HG02973 (cell line): ENCODE results near the gene LYRM2.

Experiments used
- ATAC-seq: cut with Tn5 transposase; IDR thresholded peaks from one replicate; pipeline ENCODE4 v1.9.1; 2021; ENCODE audit warnings: moderate library complexity; ENCODE audit not compliant: unreplicated experiment

The LYRM2 gene

DNA sequence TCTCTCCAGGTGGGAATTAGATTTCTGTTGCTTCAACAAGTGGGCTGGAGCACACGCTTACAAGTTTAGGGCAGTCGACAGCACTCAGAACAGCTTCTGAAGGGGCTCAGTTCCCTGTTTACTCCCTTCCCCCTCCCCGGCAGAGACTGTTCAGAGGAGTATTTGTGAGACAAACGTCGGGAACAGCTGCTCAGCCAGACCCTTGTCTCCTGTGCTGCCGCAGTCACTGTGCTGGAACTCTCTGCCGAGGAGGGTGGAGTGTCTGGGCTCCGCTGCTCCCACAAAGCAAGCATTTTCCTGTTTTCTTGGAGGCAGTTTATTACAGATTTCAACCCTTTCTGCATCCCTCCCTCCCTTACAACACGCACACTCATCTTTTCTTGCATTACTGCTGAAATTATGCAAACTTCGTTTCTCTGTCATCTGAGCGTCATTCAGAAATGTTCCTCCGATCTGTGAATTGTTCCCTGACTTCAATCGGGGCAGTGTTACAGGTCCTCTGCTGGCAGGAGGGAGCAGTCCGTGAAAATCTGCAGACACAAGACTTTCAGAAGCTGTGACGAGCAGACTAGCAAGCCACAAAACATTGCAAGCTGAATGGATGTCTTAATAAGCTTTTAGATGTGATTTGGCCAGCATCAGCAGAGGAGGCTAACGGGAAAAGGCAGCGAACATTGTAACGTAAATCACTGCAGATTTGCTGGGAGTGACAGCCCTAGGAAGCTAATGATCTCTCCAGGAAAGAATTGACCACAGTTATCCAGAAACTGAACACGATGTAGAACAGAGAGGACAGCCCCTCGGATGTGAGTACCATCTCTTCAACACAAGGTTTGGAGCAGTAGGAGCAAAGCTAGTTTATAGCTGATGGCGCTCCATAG, 76.2 kb downstream of the LYRM2 start:
- no peak for ATAC-seq

DNA sequence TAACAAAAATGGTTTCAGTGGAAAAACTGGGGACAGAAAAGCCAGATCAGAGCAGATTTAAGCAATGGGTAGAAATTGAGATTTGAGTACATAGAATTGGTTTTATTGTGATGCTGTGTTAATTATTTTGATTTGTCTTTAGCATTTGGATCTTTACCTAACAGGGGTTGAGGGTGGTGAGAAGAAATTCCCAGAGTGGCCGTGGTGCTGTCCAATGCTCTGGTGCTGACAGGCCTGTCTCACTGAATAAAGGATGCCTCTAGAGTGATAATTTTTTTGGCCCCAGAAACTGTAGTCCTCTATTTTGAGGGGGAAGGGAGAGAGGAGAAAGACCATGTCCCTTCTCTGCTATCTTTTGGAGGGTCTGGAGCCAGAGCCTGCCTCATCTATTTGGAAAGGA, 79.1 kb downstream of the LYRM2 start:
- no peak for ATAC-seq

DNA sequence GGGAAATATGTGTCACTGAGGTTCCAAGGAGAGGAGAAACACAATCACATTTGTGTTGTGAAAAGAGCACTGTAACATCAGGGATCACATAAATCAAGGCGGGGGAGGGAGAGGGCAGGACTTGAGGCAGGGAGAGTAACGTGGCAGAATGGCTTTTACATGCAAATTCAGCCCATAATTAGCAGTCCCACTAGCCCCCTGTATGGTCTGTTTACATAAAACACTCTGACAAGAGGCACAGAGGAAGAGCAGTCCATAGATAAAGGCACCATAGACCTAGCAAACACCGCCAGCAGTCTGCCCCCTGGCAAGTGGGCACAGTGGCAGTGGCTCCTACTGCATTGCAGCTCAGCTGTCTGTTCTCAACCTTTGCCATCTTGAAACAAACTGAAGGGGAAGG, 82.7 kb downstream of the LYRM2 start:
- ATAC-seq = no peak

DNA sequence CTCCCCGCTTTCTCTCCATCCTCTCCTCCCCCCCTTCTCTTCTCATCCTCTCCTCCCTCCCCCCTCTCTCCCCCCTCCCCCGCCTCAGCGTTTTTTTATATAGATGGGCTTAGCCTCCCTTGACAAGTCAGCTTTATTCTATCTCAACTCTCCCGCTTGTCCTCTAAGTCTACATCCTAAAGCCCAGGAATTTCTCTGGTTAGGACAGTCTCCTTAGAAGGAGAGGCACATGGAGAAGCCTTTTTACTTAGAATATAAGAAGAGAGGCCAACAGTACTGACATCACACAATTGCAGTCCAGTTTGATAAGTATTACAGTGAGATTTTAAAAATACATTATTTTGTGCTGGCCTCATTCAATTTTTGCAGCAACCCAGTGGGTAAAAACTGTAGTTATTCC, 83.5 kb downstream of the LYRM2 start:
- ATAC-seq = no peak

DNA sequence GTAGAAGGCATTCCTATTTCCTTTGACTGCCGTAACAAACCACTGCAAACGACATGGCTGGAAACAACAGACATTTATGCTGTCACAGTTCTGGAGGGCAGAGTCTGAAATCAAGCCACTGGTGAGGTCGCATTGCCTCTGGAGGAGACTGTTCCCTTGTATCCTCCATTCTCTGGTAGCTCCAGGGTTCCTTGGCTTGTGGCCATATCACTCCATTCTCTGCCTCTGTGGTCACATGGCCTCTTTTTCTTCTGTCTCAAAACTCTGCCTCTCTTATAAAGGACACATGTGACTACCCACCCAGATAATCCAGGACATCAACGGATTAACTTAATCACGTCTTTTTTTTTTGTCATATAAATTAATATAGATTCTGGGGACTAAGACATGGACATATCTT, 84.4 kb downstream of the LYRM2 start:
- ATAC-seq = no peak

DNA sequence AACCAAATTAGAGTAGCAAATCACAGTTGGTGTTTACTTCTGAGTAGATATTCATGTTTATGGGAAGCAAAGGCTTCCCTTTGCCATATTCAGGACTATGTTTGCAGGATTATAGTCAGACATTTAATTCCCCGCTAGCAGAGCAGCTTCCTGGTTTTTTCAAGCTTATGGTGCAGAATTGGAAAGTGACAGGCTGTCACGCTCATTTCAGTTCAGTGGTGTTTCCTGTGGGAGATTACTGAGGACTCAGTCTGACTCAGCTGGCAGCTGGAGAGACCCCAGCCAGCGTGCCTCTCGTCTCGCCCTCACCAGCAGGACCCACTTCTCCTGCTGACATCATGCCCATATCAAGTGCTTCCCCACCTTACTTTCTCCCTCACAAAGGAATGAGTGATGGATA, 85.1 kb downstream of the LYRM2 start:
- ATAC-seq = no peak

DNA sequence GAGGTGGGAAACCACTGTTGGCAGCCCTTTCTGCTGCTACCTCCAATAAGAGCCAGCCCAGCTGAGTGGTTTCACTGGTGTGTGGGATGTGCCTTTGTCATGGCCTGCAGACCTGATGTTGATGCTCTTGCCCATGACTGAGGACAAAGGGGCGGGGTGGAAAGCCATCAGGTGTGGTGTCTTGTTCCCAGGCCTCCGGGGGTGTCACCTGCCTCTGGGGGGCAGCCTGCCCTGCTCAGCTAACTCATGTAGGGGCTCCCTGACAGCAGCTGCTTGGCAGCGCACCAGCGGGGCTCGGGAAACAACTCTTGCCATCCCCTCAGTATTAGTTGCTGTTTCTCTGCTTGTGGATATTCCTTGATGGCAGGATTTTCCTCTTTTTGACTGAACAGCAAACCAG, 91.3 kb downstream of the LYRM2 start:
- ATAC-seq = no peak

DNA sequence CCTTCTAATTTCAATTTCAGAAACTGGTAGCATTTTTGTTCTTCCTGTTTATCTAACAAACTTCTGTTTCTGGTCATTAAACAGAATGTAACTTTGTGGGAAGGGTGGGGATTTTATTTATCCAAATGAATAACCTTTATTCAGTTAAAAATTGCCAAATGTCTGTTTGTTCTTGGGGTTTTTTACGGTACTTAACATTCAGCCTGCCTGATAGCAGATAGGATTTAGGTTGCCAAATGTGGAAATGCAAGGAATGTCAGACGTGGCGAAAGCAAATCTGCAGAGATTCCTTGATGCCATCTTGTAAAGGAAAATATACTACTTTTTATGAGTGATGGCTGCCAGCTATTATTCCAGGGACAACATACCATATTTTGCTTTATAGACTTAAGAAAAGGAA, 95.7 kb downstream of the LYRM2 start:
- no peak for ATAC-seq

DNA sequence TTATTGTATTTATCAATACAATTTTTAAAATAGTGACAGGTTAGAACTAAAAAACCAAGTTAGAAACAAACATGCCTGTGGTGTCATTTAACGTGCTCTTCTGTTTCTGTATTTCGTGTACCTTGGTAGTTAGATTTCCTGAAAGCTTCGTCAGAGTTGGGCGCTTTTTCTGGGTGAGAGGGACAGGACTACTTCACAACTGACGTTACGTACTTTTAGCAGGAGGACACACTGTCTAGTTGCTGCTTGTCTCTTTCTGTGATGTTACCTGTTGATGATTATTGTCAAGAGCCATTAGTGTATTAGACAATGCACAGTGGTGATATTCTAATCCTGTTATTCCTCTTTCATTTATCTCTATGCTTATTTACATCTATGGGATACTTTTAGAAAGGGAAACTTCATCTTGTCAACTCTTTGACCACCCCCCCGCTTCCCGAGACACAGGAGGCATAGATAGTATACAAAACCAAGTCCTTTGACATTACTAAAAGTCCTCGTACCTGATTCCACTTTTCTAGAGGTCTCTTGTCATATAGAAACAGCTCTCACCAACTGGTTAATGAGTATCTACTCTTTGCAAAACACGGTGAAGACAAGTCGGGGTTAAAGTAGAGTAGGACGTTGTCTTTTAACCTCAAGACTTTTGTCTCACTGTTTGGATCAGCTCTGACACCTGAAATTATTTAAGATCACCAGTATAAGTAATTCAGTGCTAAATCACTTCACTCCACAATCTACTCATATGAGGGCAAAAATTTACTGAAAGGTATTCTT, 96.3 kb downstream of the LYRM2 start:
- ATAC-seq = no peak

DNA sequence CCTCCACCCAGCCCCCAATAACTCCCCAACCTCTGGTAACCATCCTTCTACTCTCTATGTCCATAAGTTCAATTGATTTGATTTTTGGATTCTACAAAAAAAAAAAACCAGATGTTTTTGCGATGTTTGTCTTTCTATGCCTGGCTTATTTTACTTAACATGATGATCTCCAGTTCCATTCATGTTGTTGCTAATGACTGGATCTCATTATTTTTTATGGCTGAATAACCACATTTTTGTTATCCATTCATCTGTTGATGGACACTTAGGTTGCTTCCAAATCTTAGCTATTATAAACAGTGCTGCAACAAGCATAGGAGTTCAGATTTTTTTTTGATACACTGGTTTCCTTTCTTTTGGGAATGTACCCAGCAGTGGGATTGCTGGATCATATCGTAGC, 98.8 kb downstream of the LYRM2 start:
- no peak for ATAC-seq

DNA sequence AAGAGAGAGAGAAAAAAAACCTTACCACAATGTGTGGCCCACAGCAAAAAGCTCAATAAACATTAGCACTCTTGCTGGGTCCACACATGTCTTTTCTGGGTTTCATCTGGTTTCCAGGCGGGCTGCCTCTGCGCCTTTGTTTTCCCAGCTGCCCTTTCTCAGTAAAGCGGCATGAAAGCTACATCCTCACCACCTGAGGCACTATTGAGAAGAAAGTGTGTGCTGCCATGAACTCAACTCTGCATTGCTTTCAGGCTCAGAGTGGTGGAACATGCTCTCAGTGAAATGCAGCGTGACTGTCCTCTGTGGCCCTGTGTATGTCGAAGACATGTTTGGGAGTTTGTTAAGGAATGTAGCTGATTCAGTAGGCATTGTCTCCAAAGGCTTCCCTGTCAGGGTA, 102.3 kb downstream of the LYRM2 start:
- no peak for ATAC-seq

DNA sequence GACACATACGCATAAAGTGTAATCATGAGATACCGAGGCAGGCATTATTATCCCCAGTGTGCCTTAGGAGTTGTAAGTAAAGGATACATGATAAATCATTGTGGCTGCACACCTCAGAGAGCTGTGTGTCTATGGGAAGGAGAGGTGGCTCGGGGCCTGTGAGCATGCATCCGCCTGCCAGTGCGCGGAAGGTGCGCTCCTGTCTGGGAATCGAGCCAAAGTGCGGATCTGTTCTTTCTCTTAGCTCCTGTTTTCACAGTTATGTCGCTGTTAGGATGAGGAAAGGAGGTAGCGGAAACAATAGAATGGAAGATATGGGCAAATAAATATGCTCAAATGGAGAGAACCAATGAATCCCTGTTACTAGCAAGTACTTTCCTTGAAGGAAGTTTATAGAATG, 107.6 kb downstream of the LYRM2 start:
- ATAC-seq = no peak

DNA sequence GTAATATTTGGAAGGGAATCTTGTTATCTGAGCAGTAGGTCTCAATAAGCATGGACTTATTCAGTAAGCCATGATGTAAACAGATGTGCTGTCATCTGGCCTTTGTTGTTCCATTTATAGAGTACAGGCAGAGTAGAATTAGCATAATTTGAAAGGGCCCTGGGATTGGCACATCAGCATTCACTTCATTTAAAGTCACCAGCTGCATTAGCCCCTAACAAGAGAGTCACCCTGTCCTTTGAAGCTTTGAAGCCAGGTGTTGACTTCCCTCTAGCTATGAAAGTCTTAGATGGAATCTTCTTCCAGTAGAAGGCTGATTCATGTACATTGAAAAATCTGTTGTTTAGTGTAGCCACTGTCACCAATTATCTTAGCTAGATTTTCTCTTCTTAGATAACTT, 109.7 kb downstream of the LYRM2 start:
- ATAC-seq = no peak

DNA sequence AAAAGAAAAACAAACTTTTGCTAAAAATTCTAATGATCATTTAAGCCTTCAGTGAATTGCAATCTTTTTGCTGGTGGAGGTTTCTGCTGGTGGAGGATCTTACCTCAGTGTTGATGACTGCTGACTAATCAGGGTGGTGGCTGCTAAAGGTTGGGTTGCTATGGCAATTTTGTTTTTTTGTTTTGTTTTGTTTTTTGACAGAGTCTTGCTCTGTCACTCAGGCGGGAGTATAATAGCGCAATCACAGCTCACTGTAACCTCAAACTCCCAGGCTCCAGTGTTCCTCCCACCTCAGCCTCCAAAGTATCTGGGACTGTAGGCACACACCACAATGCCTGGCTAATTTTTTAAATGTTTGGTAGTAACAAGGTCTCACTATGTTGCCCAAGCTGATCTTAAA, 110.9 kb downstream of the LYRM2 start:
- ATAC-seq = no peak

DNA sequence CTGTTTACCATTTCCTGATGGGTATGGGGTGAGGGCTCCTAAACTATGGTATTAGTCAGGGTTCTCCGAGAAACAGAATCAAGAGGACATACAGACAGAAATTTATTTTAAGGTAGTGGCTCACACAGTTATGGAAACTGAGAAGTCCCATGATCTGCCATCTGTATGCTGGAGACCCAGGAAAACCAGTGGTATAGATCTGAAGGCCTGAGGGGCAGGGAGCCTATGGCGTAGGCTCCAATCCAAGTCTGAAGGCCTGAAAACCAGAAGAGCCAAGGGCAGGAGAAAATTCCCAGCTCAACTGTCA, 112.0 kb downstream of the LYRM2 start:
- no peak for ATAC-seq

DNA sequence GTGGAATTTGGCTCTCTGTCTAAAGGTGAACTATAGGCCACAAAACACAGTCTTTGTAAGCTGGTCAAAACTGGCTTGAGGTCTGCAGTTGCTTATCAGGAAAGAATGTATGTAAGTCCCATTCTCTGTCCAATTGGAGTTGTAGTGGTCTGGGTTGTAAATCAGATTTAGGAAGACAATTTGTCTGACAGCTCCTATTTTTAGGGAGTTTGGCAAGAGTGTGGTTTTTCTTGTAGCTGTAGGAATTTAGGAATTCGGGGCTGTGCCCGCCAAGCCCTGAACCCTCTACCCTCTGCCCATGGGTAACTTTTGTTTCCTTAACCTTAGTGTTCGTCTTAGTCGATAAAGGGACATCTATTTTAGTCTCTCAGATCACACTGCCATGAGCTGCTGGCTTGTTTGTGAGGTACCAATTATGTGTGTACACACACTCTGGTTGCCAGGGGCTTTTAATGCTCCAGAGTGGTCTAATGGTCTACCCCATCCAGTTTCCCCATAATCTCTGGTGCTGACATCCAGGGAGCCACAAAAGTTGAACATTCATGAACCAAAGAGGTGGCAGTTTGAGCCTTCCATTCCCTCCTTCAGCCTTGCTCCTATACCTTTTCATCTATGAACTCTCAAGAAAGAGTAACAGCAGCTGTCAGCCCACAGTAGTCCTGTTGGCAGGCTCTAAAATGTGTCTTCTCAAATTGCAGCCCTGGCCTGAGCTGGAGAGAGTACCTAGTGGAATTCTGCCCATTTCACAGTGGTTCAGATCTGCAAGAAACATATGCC, 112.6 kb downstream of the LYRM2 start:
- ATAC-seq = no peak

DNA sequence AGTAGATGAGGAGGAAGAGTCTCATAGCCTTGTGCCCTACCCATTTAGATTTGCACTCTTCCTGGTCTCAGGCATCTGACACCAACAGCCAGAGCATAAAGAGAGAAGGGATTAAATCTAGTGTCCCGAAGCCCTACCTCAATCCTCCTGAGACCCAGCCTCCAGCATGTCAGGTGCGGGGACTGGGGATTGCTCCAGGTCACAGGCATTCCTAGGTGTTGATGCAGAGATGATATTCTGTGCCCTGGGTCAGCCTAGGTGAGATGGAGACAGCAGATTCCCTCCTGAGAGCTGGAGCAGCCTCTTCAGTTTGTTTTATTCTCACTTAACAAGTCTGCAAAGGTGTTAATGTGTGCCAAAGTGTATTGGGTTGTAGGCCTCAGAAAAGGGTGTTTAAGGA, 115.8 kb downstream of the LYRM2 start:
- ATAC-seq = no peak

DNA sequence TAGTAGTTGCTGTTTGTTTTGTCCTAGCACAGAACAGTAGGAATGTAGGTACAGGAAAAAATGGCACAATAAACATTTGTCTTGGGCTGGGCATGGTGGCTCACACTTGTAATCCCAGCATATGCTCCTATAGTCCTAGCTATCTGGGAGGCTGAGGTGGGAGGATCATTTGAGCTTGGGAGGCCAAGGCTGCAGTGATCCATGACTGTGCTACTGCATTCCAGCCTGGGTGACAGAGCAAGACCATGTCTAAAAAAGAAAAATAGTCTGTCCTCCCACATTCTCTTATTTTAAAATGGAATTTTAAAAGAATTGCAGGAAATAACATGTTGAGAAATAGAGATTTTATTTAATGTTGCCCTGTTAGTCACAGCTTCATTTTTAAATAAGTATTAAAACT, 117.8 kb downstream of the LYRM2 start:
- no peak for ATAC-seq

DNA sequence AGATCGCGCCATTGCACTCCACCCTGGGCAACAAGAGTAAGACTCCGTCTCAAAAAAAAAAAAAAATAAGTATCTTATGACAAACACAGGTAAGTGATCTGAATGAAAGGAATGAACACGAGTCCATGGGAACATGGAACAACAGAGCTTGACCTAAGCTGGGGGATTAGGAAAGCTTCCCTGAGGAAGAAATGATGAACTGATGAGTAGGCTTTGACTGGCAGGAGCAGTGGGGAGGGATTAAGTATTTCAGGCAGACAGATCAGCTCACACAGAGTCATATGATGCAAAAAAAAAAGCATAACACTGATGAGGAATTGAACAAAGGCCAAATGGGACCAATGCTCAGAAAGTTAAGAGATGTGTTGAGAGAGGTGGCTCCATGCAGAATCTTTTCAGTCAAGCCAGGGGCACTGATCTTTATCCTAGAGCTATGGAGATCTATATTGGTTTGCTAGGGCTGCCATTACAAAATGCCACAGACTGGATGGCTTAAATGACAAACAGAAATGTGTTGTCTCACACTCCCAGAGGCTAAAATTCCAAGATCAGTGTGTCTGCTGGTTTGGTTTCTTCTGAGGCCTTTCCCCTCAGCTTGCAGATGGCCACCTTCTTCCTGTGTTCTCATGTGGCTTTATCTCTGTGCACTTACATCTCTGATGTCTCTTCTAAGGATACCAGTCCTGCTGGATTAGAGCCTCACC, 120.0 kb downstream of the LYRM2 start:
- ATAC-seq = no peak
